Liver (tissue), 3 donors: ENCODE data around the gene ENGASE.

Source experiments
- ATF3 ChIP-seq: IDR thresholded peaks from 2 replicates; pipeline ENCODE4 v1.6.1; 2016; ENCODE audit warnings: antibody characterized with exemption
- CTCF ChIP-seq: fragments of 150-350 bp; IDR thresholded peaks from 2 replicates; pipeline ENCODE4 v1.5.1; 2017; ENCODE audit warnings: improper control_type of control experiment, low read depth, low read length; ENCODE audit not compliant: missing input control
- EGR1 ChIP-seq, 2 donors: IDR thresholded peaks; 2 replicates each; pipeline ENCODE4 v1.6.1; 2016 to 2018; ENCODE audit warnings: antibody characterized with exemption in 2 of 2, low read depth in 2 of 2
- FOXA1 ChIP-seq: IDR thresholded peaks from 2 replicates; pipeline ENCODE4 v1.6.1; 2016; ENCODE audit warnings: antibody characterized with exemption
- GABPA ChIP-seq, 2 donors: IDR thresholded peaks in 1 of 2; conservative IDR thresholded peaks in 1 of 2; 2 replicates each; pipeline ENCODE4 v1.6.1; 2016; ENCODE audit warnings: antibody characterized with exemption in 2 of 2, mild to moderate bottlenecking in 1 of 2, moderate library complexity in 1 of 2
- JUND ChIP-seq, 2 donors: IDR thresholded peaks; 2 replicates each; pipeline ENCODE4 v1.6.1; 2016; ENCODE audit warnings: antibody characterized with exemption in 2 of 2
- MAX ChIP-seq: IDR thresholded peaks from 2 replicates; pipeline ENCODE4 v1.6.1; 2016; ENCODE audit warnings: antibody characterized with exemption
- RAD21 ChIP-seq, 2 donors: IDR thresholded peaks; 2 replicates each; pipeline ENCODE4 v1.6.1; 2016; ENCODE audit warnings: antibody characterized with exemption in 2 of 2, mild to moderate bottlenecking in 2 of 2
- REST ChIP-seq: IDR thresholded peaks from 2 replicates; pipeline ENCODE4 v1.6.1; 2016; ENCODE audit warnings: antibody characterized with exemption, mild to moderate bottlenecking
- SP1 ChIP-seq: IDR thresholded peaks from 2 replicates; pipeline ENCODE4 v1.6.1; 2018; ENCODE audit warnings: antibody characterized with exemption, mild to moderate bottlenecking
- TAF1 ChIP-seq: conservative IDR thresholded peaks from 2 replicates; pipeline ENCODE4 v1.6.1; 2016; ENCODE audit warnings: antibody characterized with exemption, mild to moderate bottlenecking
- YY1 ChIP-seq: IDR thresholded peaks from 2 replicates; pipeline ENCODE4 v1.6.1; 2016; ENCODE audit warnings: antibody characterized with exemption, mild to moderate bottlenecking
- ZBTB33 ChIP-seq: IDR thresholded peaks from 2 replicates; pipeline ENCODE4 v1.6.1; 2016; ENCODE audit warnings: antibody characterized with exemption
- donor health status: healthy.
- donor health status: healthy.

GRCh38 chr17:79029327-79030009 is 45.2 kb upstream of the ENGASE start:
- TF ChIP-seq REST = no peak
- TF ChIP-seq EGR1 (IDR thresholded peaks at IDR 0.05; ENCODE audit: low read depth in 2 of 2) = no peak
- no peak for TF ChIP-seq CTCF
- no peak for TF ChIP-seq ATF3
- TF ChIP-seq SP1 = no peak
- no peak for TF ChIP-seq ZBTB33
- TF ChIP-seq RAD21 (IDR thresholded peaks at IDR 0.05) = no peak
- no peak for TF ChIP-seq TAF1
- no peak for TF ChIP-seq YY1
- no peak for TF ChIP-seq MAX
- TF ChIP-seq JUND (IDR thresholded peaks at IDR 0.05) = no peak
- no peak for TF ChIP-seq GABPA (IDR thresholded peaks at IDR 0.05 in 1 of 2, conservative IDR thresholded peaks at IDR 0.05 in 1 of 2)
- TF ChIP-seq FOXA1 = no peak
